SJCRH30 (cell line): ENCODE results near the gene FBXW12. TPM values are rescaled to one million over a fixed set of nuclear protein-coding genes. Genes with fewer than 3 reads are reported as not detected.

Experiments used
- DNase-seq, 2 experiments: peaks; one replicate each; pipeline ENCODE4 v3.0.0-alpha.2; 2015 to 2020
- H3K27ac ChIP-seq: fragments of 250-450 bp; sonication (Bioruptor Pico); 2 replicates; pipeline ENCODE4 v1.5.1; 2020; ENCODE audit warnings: mild to moderate bottlenecking, moderate library complexity
- H3K27me3 ChIP-seq: fragments of 250-450 bp; sonication (Bioruptor Pico); 2 replicates; pipeline ENCODE4 v1.5.1; 2020; ENCODE audit warnings: mild to moderate bottlenecking, moderate library complexity
- H3K36me3 ChIP-seq: fragments of 250-450 bp; sonication (Bioruptor Pico); 2 replicates; pipeline ENCODE4 v1.5.1; 2020; ENCODE audit warnings: mild to moderate bottlenecking, moderate library complexity
- H3K4me1 ChIP-seq: fragments of 250-450 bp; sonication (Bioruptor Pico); 2 replicates; pipeline ENCODE4 v1.5.1; 2020; ENCODE audit warnings: mild to moderate bottlenecking, moderate library complexity
- H3K4me3 ChIP-seq: fragments of 250-450 bp; sonication (Bioruptor Pico); 2 replicates; pipeline ENCODE4 v1.5.1; 2020; ENCODE audit warnings: mild to moderate bottlenecking, moderate library complexity
- H3K9me3 ChIP-seq: fragments of 250-450 bp; sonication (Bioruptor Pico); replicated peaks from 2 replicates; pipeline ENCODE4 v1.5.1; 2020; ENCODE audit warnings: mild to moderate bottlenecking, moderate library complexity
- total RNA-seq: library from RNA; depleted of rRNA; stranded (reverse); fragments of >200 nt; shearing (Covaris generic); gene quantifications from 2 replicates; pipeline ENCODE4 v1.2.3, GENCODE V29; 2014

FBXW12 gene
- total RNA-seq, 1 experiment from 2014 or later: 0.30 TPM

DNA sequence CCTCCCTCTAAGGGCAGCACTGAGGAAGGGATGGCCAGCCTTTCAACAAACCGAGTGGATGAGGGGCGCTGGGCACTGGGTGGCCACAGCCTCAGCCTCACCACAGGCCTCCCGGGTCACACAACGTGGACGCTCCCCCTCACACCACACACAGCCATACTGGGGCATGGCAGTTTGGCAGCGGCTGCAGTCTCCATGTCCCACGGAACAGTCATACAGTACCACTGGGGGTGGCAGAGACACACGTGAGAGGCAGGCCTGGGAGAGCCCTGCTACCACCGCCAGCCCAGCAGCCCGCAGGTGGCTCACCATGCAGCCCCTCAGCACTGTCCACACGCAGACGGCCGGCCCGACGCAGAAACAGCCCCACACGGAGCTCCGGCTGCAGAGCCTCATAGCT, 46.1 kb downstream of the FBXW12 start:
- Histone ChIP-seq H3K27ac (no peak overlapping the region), H3K4me3 (no peak overlapping the region), H3K36me3 (peaks cover 6% of the 10 kb centered on the region; the same call in 1 of the 2 replicates), H3K9me3 (no peaks in the 10 kb centered on the region), H3K4me1 (peaks cover 11% of the 10 kb centered on the region), H3K27me3 (no peaks in the 10 kb centered on the region)
- no peak for DNase-seq

DNA sequence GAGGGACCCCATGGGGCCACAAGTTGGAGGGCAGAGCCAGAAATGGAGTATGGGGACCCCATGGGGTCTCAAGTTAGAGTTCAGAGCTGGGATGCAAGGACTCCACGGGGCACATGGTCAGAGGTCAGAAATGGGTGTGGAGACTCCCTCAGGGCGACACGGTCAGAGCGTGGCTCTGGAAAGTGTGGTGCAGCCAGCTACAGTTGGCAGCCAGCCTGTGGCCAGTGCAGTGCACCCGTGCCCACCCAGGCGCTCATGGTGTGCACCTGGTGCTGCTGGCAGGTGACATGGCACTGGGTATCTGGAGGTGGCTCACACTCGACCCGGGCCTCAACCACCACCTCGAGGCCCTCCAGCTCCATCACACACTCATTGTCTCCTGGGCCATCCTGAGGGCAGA, 46.6 kb downstream of the FBXW12 start:
- Histone ChIP-seq H3K4me1 (peaks cover 16% of the 10 kb centered on the region), H3K36me3 (peaks cover 6% of the 10 kb centered on the region; the same call in 1 of the 2 replicates), H3K27ac (no peak overlapping the region), H3K27me3 (no peaks in the 10 kb centered on the region), H3K9me3 (no peaks in the 10 kb centered on the region), H3K4me3 (no peak overlapping the region)
- DNase-seq: no peak

DNA sequence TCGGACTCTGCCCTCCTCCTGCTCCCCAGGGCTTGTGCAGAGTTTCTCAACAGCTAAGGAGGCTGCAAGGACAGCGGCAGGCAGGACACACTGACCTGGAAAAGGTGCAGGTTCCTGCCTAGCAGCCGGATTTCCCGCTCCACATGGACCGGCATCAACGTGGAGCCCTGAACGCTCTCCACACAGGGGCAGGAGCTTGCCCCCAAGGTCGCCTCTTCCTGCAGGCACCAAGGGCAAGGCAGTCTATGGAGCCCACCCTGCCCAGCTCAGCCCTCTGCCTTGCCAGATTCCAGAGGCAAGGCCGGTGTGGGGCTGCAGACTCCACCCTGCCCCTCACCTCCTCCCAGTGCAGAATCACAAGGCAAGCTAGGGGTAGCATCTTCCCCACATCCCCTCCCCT, 47.1 kb downstream of the FBXW12 start:
- H3K4me3 ChIP-seq: no peak overlapping the region
- H3K9me3 ChIP-seq: no peaks in the 10 kb centered on the region
- no peak for DNase-seq
- no peaks in the 10 kb centered on the region for H3K27me3 ChIP-seq
- peaks cover 6% of the 10 kb centered on the region; the same call in 1 of the 2 replicates for H3K36me3 ChIP-seq
- peaks cover 20% of the 10 kb centered on the region for H3K4me1 ChIP-seq
- no peak overlapping the region for H3K27ac ChIP-seq

DNA sequence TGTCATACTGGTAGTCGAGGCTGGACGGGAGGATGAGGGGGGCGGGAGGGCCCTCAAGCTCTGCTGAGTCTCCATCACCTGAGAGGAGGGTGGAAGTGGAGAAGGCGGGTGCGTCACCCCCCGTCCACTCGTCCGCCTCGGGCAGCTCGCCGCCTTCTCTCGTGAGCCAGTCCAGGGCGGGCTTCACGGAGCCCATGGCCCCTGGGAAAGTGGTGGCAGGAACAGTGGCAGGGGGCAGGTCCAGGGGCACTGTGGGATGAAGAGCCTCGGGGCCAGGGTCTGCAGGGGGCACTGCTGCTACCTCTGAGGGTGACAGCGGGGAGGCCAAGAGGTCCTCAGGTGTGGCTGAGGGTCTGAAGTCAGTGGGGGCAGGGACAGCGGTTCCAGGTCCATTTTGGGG, 47.6 kb downstream of the FBXW12 start:
- H3K36me3 ChIP-seq: peaks cover 6% of the 10 kb centered on the region; the same call in 1 of the 2 replicates
- no peak for DNase-seq
- H3K4me3 ChIP-seq: no peak overlapping the region
- no peaks in the 10 kb centered on the region for H3K27me3 ChIP-seq
- H3K4me1 ChIP-seq: peaks cover 24% of the 10 kb centered on the region
- no peaks in the 10 kb centered on the region for H3K9me3 ChIP-seq
- no peak overlapping the region for H3K27ac ChIP-seq

DNA sequence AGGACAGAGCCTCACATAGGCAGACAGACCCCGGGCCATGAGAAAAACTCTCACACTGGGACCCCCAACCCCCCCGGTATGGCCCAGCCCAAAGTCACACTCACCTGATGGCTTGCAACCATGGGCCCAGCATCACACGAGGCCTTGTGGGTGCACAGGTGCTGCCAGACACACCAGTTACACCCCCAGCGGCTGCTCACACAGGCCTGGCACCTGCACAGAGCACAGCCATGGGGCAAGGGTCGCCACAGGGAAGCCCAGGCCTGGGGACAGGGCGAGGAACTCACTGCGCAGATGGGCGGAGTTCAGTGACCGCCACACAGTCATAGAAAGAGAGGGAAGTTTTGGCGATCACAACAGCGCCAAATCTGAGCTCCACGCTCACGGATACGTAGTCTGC, 48.5 kb downstream of the FBXW12 start:
- Histone ChIP-seq H3K4me3 (no peak overlapping the region), H3K27me3 (no peaks in the 10 kb centered on the region), H3K9me3 (no peaks in the 10 kb centered on the region), H3K27ac (no peak overlapping the region), H3K36me3 (peaks cover 6% of the 10 kb centered on the region; the same call in 1 of the 2 replicates), H3K4me1 (peaks cover 33% of the 10 kb centered on the region)
- no peak for DNase-seq

DNA sequence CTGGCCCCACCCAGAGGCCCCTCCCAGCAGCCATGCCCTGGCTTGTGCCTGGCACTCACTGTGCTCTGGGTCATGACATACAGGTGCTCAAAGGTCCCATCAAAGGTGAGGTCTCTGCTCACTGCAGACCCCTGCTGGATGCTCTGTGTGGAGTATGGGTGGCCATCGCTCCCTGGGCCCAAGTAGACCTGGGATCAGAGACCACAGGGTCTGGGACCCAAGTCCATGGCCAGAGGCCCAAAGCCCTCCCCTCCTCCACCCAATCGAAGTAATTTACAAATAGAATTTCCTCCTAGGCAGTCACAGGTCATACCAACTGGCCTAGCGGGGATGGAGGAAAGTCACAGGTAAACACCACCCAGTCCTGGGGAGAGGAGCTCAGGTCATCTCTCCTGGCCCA, 50.3 kb downstream of the FBXW12 start:
- Histone ChIP-seq H3K4me1 (peaks cover 34% of the 10 kb centered on the region), H3K4me3 (no peak overlapping the region), H3K36me3 (peaks cover 6% of the 10 kb centered on the region; the same call in 1 of the 2 replicates), H3K27ac (peak overlapping the region; percentile 80), H3K27me3 (no peaks in the 10 kb centered on the region), H3K9me3 (no peaks in the 10 kb centered on the region)
- no peak for DNase-seq

DNA sequence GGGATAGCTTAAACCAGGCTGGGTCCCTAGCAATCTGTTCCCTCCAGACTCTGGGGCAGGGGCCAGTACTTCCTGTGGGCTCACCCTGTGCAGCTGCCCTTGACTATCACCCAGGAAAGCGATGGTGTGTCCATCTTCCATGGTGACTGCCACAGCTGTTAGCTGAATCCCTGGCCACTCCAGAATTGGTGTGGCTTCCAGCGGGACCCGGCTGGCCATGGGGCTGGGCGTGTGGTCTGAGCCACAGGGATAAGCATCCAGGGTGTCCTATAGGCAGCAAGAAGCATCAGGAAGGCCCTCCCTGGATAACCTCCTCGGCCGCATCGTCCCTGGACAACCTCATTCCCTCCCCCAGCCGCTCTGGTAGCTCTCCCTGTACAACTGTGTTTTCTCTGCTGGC, 50.7 kb downstream of the FBXW12 start:
- Histone ChIP-seq H3K36me3 (peaks cover 6% of the 10 kb centered on the region; the same call in 1 of the 2 replicates), H3K4me3 (no peak overlapping the region), H3K27me3 (no peaks in the 10 kb centered on the region), H3K27ac (peak overlapping the region; percentile 80), H3K9me3 (no peaks in the 10 kb centered on the region), H3K4me1 (peaks cover 34% of the 10 kb centered on the region)
- DNase-seq: peak; percentile 89 to 90

DNA sequence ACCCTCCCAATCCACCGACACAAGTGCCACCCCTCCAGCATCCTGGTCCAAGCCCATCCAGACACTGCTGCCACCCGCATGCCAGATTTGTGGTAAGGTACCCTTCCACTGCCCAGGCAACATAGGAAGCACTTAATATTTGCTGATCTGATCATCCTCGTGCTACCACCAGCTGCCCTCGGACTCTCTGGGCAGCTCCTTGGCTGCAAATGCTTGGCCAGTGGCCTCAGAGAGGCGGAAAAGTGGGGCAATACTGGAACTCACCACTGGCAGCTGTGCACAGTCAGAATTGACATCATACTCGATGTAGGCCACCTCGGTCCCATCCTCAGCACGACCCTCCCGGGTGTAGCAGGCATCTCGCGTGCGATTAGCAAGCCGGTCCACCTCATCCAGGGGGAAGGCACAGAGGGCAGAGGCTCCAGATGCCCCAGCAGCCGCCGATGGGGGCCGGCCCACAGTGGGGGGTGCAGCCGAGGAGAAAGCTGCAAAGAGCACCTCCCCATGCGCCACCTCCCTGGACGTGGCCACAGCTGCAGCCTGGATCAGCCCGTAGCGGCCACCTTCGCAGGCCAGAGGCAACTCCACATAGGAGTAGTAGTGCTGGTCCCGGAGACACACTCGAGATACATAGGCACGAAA, 51.3 kb downstream of the FBXW12 start:
- H3K4me3 ChIP-seq: no peak overlapping the region
- H3K9me3 ChIP-seq: no peaks in the 10 kb centered on the region
- H3K36me3 ChIP-seq: peaks cover 6% of the 10 kb centered on the region; the same call in 1 of the 2 replicates
- peak; percentile 29 to 32 for DNase-seq
- H3K4me1 ChIP-seq: peaks cover 34% of the 10 kb centered on the region
- peak overlapping the region; percentile 80 for H3K27ac ChIP-seq
- H3K27me3 ChIP-seq: no peaks in the 10 kb centered on the region

DNA sequence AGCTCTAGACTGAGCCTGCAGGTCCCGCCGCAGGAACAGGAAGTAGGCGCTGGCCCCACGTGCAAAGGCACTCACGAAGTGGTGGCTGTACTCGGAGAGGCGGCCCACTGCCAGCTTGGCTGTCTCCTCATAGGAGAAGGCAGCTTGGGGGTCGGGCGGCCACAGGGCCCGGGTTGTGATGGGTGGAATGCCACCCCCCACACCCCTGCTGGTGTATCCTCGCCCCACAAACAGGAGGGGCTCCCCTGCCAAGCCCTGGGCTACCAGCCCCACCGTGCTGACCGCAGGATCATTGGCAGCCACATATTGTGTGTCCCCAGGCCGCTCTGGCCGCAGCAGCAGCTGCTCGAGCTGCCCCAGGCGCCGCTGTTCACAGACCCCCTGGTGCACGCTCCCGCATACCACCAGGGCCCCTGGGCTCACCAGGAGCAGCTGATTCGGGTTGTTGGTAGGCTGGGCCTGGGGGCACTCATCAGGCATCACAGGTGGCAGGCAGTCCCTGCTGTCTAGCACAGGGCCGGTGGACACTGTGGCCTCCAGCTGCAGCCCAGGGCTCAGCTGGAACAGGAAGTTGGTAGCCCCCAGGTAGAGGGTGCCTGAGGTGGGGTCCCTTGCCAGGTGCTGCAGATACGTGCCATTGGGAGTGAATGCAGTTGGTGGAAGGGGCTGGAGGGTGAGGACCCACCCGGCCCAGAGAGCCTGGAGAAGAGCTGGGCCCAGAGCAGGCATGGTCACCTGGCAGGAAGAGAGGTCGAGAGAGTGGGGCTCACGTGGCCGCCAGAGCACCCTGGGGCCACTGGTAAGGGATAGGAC, 52.1 kb downstream of the FBXW12 start:
- Histone ChIP-seq H3K27ac (peak overlapping the region; percentile 80), H3K4me1 (peaks cover 34% of the 10 kb centered on the region), H3K4me3 (no peak overlapping the region), H3K27me3 (no peaks in the 10 kb centered on the region), H3K36me3 (peaks cover 6% of the 10 kb centered on the region; the same call in 1 of the 2 replicates), H3K9me3 (no peaks in the 10 kb centered on the region)
- peak; percentile 78 to 80 for DNase-seq

DNA sequence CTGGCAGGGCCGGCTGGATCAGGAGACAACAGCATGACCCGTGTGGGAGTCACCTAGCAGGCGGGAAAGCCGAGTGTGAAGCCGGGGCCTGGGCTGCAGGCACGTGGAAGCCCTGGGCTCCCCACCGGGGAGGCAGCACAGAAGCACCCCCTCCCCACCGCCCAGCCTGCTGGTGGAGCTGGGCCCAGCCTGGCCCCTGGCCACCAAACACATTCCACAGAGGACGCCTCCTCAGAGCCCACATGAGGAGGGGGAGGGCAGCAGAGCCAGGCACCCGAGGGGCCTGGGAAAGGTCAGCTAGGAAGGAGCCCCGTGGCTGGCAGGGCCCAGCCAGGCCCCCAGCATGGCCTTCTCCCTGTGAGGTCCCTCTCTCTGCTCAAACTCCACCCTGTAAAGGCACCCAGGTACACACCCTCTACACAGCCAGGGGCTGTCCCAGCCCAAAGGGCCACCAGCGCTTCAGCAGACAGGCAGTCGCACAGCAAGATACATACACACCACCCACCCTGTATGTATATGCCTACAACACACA, 53.3 kb downstream of the FBXW12 start:
- no peak overlapping the region for H3K4me3 ChIP-seq
- peaks cover 4% of the 10 kb centered on the region; the same call in 1 of the 2 replicates for H3K36me3 ChIP-seq
- no peak overlapping the region for H3K27ac ChIP-seq
- no peak for DNase-seq
- peaks cover 34% of the 10 kb centered on the region for H3K4me1 ChIP-seq
- H3K9me3 ChIP-seq: no peaks in the 10 kb centered on the region
- no peaks in the 10 kb centered on the region for H3K27me3 ChIP-seq

DNA sequence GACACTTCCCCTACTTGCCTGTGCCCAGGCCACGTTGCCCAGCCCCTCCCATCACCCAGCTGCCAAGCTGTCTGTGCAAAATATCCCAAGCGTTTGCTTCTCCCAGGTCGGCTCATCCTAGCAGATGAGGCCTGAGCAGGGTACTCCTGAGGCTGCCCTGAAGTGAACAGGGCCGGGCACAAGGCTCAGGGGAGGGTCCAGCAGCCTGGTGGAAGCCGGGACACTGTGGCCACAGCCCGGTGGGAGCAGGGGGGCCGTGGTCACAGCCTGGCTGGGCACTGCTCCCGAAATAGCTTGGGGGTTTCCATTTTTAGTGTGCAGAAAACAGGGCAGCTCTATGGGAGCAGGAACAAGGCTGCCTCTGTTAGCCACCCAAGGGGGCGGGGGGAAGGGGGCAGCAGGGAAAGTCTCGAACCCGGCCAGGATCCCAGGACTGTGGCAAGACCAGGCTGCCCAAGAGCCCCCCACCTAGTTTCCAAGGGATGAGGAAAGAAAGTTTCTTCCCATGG, 54.4 kb downstream of the FBXW12 start:
- H3K27ac ChIP-seq: no peak overlapping the region
- H3K4me1 ChIP-seq: peaks cover 34% of the 10 kb centered on the region
- H3K4me3 ChIP-seq: no peak overlapping the region
- no peak for DNase-seq
- 0 out of 2 replicates have a peak, but pooled peaks cover 2% of the 10 kb centered on the region for H3K36me3 ChIP-seq
- no peaks in the 10 kb centered on the region for H3K9me3 ChIP-seq
- no peaks in the 10 kb centered on the region for H3K27me3 ChIP-seq

DNA sequence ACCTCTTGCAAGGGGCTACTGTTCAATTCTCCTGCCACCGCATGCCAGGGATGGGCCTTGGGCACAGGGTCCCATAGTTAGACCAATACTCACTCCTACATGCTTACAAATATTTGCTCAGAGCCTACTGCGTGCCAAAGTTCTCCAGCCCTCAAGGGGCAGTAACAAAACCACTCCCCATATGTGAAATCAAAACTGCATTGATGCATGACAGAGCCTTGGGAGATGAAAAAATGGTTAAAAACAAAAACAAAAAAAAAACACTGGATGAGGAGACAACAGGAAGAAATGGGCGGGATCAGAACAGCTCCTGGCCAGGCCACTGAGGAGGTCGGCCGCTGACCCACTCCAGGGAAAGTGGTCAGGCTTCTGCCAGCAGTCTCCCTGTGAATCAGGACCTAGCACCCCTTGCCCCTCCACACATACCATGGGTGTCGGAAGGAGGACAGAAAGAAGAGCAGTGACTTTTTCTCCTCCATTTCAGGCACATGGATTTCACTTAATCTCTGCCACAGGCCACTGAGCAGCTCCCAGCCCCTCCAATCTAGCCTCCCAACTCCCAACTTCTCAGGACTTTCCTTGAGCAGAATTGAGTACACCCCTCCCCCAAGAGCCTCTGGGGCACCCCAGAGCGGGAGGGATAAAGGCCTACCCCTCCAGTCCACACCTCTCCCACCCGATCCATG, 55.1 kb downstream of the FBXW12 start:
- H3K4me1 ChIP-seq: peaks cover 32% of the 10 kb centered on the region
- DNase-seq: no peak
- H3K27ac ChIP-seq: no peak overlapping the region
- no peaks in the 10 kb centered on the region for H3K9me3 ChIP-seq
- H3K27me3 ChIP-seq: no peaks in the 10 kb centered on the region
- H3K4me3 ChIP-seq: no peak overlapping the region
- H3K36me3 ChIP-seq: no peaks in the 10 kb centered on the region

DNA sequence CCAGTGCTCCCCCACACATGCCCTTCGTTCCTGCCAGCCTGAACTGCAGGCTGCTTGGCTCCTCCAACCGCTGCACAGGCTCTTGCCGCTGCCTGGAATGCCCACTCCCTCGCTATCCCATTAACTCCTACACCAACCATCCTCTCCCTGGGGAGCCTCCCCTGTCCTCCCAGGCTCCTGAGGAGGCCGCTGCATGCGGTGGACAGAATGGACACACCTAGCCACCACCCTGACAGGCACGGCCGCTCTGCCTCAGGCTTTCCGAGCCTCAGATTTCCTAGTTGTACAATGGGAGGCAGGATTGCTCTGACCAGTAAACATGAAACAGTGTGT, 55.6 kb downstream of the FBXW12 start:
- no peaks in the 10 kb centered on the region for H3K36me3 ChIP-seq
- DNase-seq: no peak
- no peak overlapping the region for H3K4me3 ChIP-seq
- no peak overlapping the region for H3K27ac ChIP-seq
- H3K27me3 ChIP-seq: no peaks in the 10 kb centered on the region
- peaks cover 27% of the 10 kb centered on the region for H3K4me1 ChIP-seq
- H3K9me3 ChIP-seq: no peaks in the 10 kb centered on the region

DNA sequence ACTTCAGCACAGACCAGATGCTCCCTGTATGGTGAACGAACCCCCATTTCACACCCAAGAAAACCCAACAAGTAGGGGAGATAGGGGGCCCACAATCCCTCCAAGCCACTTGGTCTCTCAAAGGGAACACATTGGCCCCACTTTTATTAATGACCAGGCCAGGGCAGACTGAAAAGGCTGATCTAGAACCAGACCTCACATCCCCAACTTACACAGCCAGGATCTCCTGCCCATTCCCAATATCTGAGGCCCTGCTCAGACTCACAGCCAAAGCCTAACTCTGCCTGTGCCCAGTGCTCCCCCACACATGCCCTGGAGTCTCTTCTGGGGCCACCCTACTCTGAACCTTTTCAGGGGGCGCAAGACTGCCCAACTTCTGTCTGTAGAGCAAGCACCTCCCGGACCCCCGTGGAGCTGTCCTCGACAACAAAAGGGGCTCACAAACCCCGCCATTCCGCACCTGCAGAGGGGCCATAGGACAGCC, 56.1 kb downstream of the FBXW12 start:
- no peaks in the 10 kb centered on the region for H3K36me3 ChIP-seq
- H3K27ac ChIP-seq: no peak overlapping the region
- H3K9me3 ChIP-seq: no peaks in the 10 kb centered on the region
- peaks cover 23% of the 10 kb centered on the region for H3K4me1 ChIP-seq
- H3K27me3 ChIP-seq: no peaks in the 10 kb centered on the region
- H3K4me3 ChIP-seq: peak overlapping the region; percentile 74
- DNase-seq: no peak
